GM12878 (cell line): ENCODE measurements around the gene ADAMTSL1. TPM values are rescaled to one million over a fixed set of nuclear protein-coding genes. Genes with fewer than 3 reads are reported as not detected.

Source experiments
- ATAC-seq: fragments of 200-7000 bp; cut with Tn5 transposase; 3 replicates; pipeline ENCODE4 v1.9.1; 2020; ENCODE audit warnings: mild to moderate bottlenecking, moderate library complexity
- BruUV-seq: library from RNA; stranded (reverse); fragments of 400-500 nt; replicated peaks from 2 replicates; lab custom pipeline; 2021; lab: Mats Ljungman, UMichigan
- CTCF ChIA-PET: fragments of 300-600 bp; sonication (Branson Sonifier 250); formaldehyde crosslinking; extraction: SDS; loops from one replicate; lab custom pipeline; 2021; ENCODE audit warnings: inconsistent platforms; lab: Yijun Ruan, JAX
- POLR2A ChIA-PET: fragments of 350-600 bp; formaldehyde crosslinking; extraction: SDS; loops from one replicate; lab custom pipeline; 2021; ENCODE audit warnings: inconsistent platforms; lab: Charles Lee
- RAD21 ChIA-PET: fragments of 300-600 bp; sonication (Branson Sonifier 250); formaldehyde crosslinking; loops from one replicate; lab custom pipeline; 2023; ENCODE audit warnings: antibody characterized with exemption; ENCODE audit not compliant: unreplicated experiment; lab: Charles Lee
- SMC1A ChIA-PET: fragments of 300-600 bp; sonication (Branson Sonifier 250); formaldehyde crosslinking; loops from one replicate; lab custom pipeline; 2023; ENCODE audit not compliant: unreplicated experiment, uncharacterized antibody; lab: Charles Lee
- DNase-seq: peaks from one replicate; pipeline ENCODE4 v3.0.0-alpha.2; 2011; ENCODE audit warnings: low read depth, low spot score
- FAIRE-seq: peaks from 3 replicates; lab custom pipeline; 2011; peaks lifted over from hg19 to GRCh38; lab: Jason Lieb, UNC
- H2AFZ ChIP-seq: 2 replicates; pipeline ENCODE4 v1.6.0; 2011; ENCODE audit warnings: low read depth, low read length, control low read depth; ENCODE audit not compliant: control insufficient read depth
- H3K27ac ChIP-seq: 2 replicates; pipeline ENCODE4 v1.5.1; 2011; ENCODE audit warnings: control low read depth; ENCODE audit not compliant: control insufficient read depth, insufficient read depth
- H3K27me3 ChIP-seq, 2 experiments: replicated peaks in 1 of 2; 2 replicates each; pipeline versions ENCODE4 v1.6.0 to v1.6.1; 2011; ENCODE audit warnings: low read length in 1 of 2; ENCODE audit not compliant: control insufficient read depth in 2 of 2, insufficient read depth in 2 of 2
- H3K36me3 ChIP-seq, 2 experiments: 2 replicates each; pipeline ENCODE4 v1.5.1; 2011; ENCODE audit warnings: low read length in 1 of 2; ENCODE audit not compliant: control insufficient read depth in 2 of 2, insufficient read depth in 2 of 2
- H3K4me1 ChIP-seq: 2 replicates; pipeline ENCODE4 v1.6.1; 2011; ENCODE audit warnings: mild to moderate bottlenecking, low read length, moderate library complexity, mixed read lengths; ENCODE audit not compliant: control insufficient read depth, insufficient read depth
- H3K4me2 ChIP-seq: 2 replicates; pipeline ENCODE4 v1.6.0; 2011; ENCODE audit warnings: control low read depth; ENCODE audit not compliant: control insufficient read depth, insufficient read depth
- H3K4me3 ChIP-seq: fragments of 200-600 bp; sonication (generic); 2 replicates; pipeline ENCODE4 v1.5.1; 2016
- H3K79me2 ChIP-seq: 2 replicates; pipeline ENCODE4 v1.6.0; 2011; ENCODE audit warnings: low read length; ENCODE audit not compliant: control insufficient read depth, insufficient read depth
- H3K9ac ChIP-seq: 2 replicates; pipeline ENCODE4 v1.8.0; 2011; ENCODE audit warnings: low read length, control low read depth, mixed read lengths; ENCODE audit not compliant: control insufficient read depth, insufficient read depth
- H3K9me3 ChIP-seq: replicated peaks from 3 replicates; pipeline ENCODE4 v1.5.1; 2011; ENCODE audit warnings: mild to moderate bottlenecking, low read length; ENCODE audit not compliant: control insufficient read depth, insufficient read depth
- H4K20me1 ChIP-seq: 2 replicates; pipeline ENCODE4 v1.6.0; 2011; ENCODE audit not compliant: control insufficient read depth, insufficient read depth
- ETV6 ChIP-seq, 2 experiments: fragments of 450-650 bp in 1 of 2; IDR thresholded peaks in 1 of 2; conservative IDR thresholded peaks in 1 of 2; 2 replicates each; pipeline ENCODE4 v1.6.1; 2014; ENCODE audit warnings: antibody characterized with exemption in 1 of 2, borderline replicate concordance in 1 of 2, low read depth in 1 of 2, mild to moderate bottlenecking in 1 of 2, moderate library complexity in 1 of 2
- GATAD2B ChIP-seq: fragments of 450-650 bp; conservative IDR thresholded peaks from 2 replicates; pipeline ENCODE4 v1.6.1; 2017; ENCODE audit warnings: low read depth, mild to moderate bottlenecking, moderate library complexity
- IKZF2 ChIP-seq, 2 experiments: fragments of 450-650 bp; IDR thresholded peaks; 2 replicates each; pipeline ENCODE4 v1.6.1; 2017; ENCODE audit warnings: mild to moderate bottlenecking in 2 of 2, moderate library complexity in 2 of 2
- PBX3 ChIP-seq: IDR thresholded peaks from 2 replicates; pipeline ENCODE4 v1.6.1; 2011; ENCODE audit warnings: mild to moderate bottlenecking, low read depth, low read length, moderate library complexity; ENCODE audit not compliant: insufficient replicate concordance
- RUNX3 ChIP-seq: IDR thresholded peaks from 2 replicates; pipeline ENCODE4 v1.6.1; 2012; ENCODE audit warnings: low read length, inconsistent platforms
- SMAD1 ChIP-seq: fragments of 450-650 bp; IDR thresholded peaks from 2 replicates; pipeline ENCODE4 v1.6.1; 2018; ENCODE audit warnings: mild to moderate bottlenecking, low read depth; ENCODE audit not compliant: partially characterized antibody
- WGBS: methylation state at CpG from one replicate; pipeline ENCODE4 v1.1.6; 2016; ENCODE audit warnings: low lambda C conversion rate; ENCODE audit not compliant: insufficient replicate concordance, insufficient coverage; ENCODE audit errors: missing lambda C conversion rate; 5-methylcytosine and 5-hydroxymethylcytosine counted together
- in situ Hi-C: fragments of 300-500 bp; cut with MboI; formaldehyde crosslinking; loops from 9 replicates; pipeline ENCODE4 v1.14.3; 2018; ENCODE audit warnings: mixed read lengths
- intact Hi-C: fragments of 100-400 bp; cut with micrococcal nuclease; formaldehyde crosslinking; loops from one replicate; pipeline ENCODE4 v1.14.2; 2022; ENCODE audit not compliant: unreplicated experiment
- polyA plus RNA-seq, 11 experiments: library from polyadenylated mRNA; depleted of rRNA in 4 of 11; unstranded in 6 of 11; stranded (reverse) in 5 of 11; fragments of >200 nt; fragmentation: Nextera tagmentation in 4 of 11; fragmentation: Illumina TruSeq in 1 of 11; extraction: Ambion mirVana in 4 of 11; extraction: Trizol in 1 of 11; gene quantifications; 1 replicate in 1 of 11; 2 replicates in 10 of 11; pipeline versions ENCODE4 v1.2.1 to v1.2.3, GENCODE V29; 2011 to 2016; ENCODE audit warnings: inconsistent platforms in 2 of 11, missing spikeins in 2 of 11, low read depth in 1 of 11
- total RNA-seq, 4 experiments: library from RNA; depleted of rRNA in 3 of 4; stranded (reverse); fragments of >200 nt in 3 of 4; fragmentation: Illumina TruSeq in 1 of 4; extraction: Trizol in 1 of 4; gene quantifications; 2 replicates each; pipeline versions ENCODE4 v1.2.1 to v1.2.3, GENCODE V29; 2013 to 2021
- TF ChIP-seq, protein P1 (sequence below): fragments of 450-650 bp; IDR thresholded peaks from 2 replicates; pipeline ENCODE4 v1.6.1; 2017; ENCODE audit warnings: antibody characterized with exemption, mild to moderate bottlenecking, moderate library complexity
- TF ChIP-seq, protein P2 (sequence below): fragments of 450-650 bp; IDR thresholded peaks from 2 replicates; pipeline ENCODE4 v1.6.1; 2017; ENCODE audit warnings: mild to moderate bottlenecking, moderate library complexity

Gene ADAMTSL1
- total and polyA plus RNA-seq, 10 of the 15 experiments (the other 5 are each of a cell fraction or from before 2014, with no cell fraction given) = 0.01 to 0.10 (median 0.07) TPM; not detected in 6

GRCh38 chr9:18666986-18667772 lies 193.2 kb downstream of the ADAMTSL1 start:
- WGBS = 35% methylated on average over 6 of the region's 6 CpGs
- Histone ChIP-seq H3K4me3 (no peak overlapping the region), H3K9me3 (no peaks in the 10 kb centered on the region), H3K36me3 (no peaks in the 10 kb centered on the region), H4K20me1 (no peaks in the 10 kb centered on the region), H3K4me2 (no peak overlapping the region), H3K27me3 (no peaks in the 10 kb centered on the region; a peak in 1 of 4 replicates), H3K4me1 (no peaks in the 10 kb centered on the region), H2AFZ (no peak overlapping the region), H3K79me2 (no peaks in the 10 kb centered on the region), H3K27ac (no peak overlapping the region), H3K9ac (no peak overlapping the region)
- ChIA-PET SMC1A (interaction anchor here (0.8 kb wide), 1 partner anchor 22 kb away, joined by 3 read pairs; no protein-coding TSS in a partner anchor), CTCF (interaction anchor here (0.6 kb wide), 1 partner anchor 91 kb away, joined by 3 read pairs; no protein-coding TSS in a partner anchor), RAD21 (interaction anchor here (0.9 kb wide), 1 partner anchor 102 kb away, joined by 3 read pairs; no protein-coding TSS in a partner anchor), POLR2A (no interaction called here)
- no TSS peak for BruUV-seq
- no peak for TF ChIP-seq RUNX3
- TF ChIP-seq SMAD1 = no peak
- TF ChIP-seq PBX3 = no peak
- TF ChIP-seq, protein P1, sequence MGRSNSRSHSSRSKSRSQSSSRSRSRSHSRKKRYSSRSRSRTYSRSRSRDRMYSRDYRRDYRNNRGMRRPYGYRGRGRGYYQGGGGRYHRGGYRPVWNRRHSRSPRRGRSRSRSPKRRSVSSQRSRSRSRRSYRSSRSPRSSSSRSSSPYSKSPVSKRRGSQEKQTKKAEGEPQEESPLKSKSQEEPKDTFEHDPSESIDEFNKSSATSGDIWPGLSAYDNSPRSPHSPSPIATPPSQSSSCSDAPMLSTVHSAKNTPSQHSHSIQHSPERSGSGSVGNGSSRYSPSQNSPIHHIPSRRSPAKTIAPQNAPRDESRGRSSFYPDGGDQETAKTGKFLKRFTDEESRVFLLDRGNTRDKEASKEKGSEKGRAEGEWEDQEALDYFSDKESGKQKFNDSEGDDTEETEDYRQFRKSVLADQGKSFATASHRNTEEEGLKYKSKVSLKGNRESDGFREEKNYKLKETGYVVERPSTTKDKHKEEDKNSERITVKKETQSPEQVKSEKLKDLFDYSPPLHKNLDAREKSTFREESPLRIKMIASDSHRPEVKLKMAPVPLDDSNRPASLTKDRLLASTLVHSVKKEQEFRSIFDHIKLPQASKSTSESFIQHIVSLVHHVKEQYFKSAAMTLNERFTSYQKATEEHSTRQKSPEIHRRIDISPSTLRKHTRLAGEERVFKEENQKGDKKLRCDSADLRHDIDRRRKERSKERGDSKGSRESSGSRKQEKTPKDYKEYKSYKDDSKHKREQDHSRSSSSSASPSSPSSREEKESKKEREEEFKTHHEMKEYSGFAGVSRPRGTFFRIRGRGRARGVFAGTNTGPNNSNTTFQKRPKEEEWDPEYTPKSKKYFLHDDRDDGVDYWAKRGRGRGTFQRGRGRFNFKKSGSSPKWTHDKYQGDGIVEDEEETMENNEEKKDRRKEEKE = no peak
- TF ChIP-seq IKZF2 (IDR thresholded peaks at IDR 0.05) = no peak
- no peak for TF ChIP-seq ETV6 (conservative IDR thresholded peaks at IDR 0.05 in 1 of 2, IDR thresholded peaks at IDR 0.05 in 1 of 2; ENCODE audit: borderline replicate concordance in 1 of 2, low read depth in 1 of 2)
- TF ChIP-seq, protein P2, sequence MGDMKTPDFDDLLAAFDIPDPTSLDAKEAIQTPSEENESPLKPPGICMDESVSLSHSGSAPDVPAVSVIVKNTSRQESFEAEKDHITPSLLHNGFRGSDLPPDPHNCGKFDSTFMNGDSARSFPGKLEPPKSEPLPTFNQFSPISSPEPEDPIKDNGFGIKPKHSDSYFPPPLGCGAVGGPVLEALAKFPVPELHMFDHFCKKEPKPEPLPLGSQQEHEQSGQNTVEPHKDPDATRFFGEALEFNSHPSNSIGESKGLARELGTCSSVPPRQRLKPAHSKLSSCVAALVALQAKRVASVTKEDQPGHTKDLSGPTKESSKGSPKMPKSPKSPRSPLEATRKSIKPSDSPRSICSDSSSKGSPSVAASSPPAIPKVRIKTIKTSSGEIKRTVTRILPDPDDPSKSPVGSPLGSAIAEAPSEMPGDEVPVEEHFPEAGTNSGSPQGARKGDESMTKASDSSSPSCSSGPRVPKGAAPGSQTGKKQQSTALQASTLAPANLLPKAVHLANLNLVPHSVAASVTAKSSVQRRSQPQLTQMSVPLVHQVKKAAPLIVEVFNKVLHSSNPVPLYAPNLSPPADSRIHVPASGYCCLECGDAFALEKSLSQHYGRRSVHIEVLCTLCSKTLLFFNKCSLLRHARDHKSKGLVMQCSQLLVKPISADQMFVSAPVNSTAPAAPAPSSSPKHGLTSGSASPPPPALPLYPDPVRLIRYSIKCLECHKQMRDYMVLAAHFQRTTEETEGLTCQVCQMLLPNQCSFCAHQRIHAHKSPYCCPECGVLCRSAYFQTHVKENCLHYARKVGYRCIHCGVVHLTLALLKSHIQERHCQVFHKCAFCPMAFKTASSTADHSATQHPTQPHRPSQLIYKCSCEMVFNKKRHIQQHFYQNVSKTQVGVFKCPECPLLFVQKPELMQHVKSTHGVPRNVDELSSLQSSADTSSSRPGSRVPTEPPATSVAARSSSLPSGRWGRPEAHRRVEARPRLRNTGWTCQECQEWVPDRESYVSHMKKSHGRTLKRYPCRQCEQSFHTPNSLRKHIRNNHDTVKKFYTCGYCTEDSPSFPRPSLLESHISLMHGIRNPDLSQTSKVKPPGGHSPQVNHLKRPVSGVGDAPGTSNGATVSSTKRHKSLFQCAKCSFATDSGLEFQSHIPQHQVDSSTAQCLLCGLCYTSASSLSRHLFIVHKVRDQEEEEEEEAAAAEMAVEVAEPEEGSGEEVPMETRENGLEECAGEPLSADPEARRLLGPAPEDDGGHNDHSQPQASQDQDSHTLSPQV = no peak
- no peak for TF ChIP-seq GATAD2B
- intact Hi-C loops (no loop called here), in situ Hi-C loops (no loop called here)
- DNase-seq (no peak), FAIRE-seq (no peak), ATAC-seq (no peak)
